ENCODE results near the gene GRIP2. TPM values are rescaled to one million over a fixed set of nuclear protein-coding genes. Genes with fewer than 3 reads are reported as not detected.

Gene GRIP2
- total RNA-seq, 1 donor from 2014 or later, result 2.3 TPM

DNA sequence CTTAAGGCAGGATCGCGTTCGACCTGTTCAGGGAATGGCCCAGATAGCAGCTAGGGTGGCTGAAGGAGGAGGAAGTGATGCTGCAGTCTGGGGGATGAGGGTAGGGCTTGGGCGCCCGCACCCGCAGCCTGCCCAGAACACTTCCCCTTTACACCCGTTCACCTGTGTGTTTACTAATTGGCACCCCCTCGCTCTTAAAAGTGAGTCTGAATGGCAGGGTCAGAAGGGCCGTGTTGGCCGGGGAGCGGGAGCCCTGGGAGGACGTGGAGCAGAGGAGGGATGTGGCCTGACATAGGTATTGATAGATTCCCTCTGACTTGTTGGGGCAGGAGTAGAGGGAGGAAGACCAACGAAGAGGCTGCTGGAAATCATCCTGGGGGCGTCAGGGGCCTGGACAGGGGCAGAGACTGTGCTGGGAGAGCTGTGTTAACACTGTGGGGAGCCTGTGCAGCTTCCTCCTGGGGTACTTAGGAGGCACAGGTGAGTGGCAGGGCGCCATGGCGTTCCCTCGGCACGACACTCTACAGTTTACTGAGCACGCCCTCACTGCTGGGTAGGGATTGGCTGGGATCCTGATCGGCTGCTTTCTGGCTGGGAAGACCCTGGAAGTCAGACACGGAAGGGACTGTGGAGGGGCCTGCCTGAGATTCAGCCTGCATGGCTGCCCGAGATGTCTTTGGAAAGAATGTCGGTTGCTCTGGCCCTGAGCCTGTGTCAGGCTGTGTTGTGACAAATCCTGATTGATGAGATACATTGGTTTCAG is 86.1 kb downstream of the GRIP2 start:
- DNase-seq (ENCODE audit: low spot score), result no peak

- peak; percentile 93 for DNase-seq (ENCODE audit: low spot score)
Observed at GRCh38 chr3:14452740-14453710, 87.1 kb downstream of the GRIP2 start.

- DNase-seq (ENCODE audit: low spot score), result peak; percentile 69
Observed at GRCh38 chr3:14451844-14452739, 88.0 kb downstream of the GRIP2 start.

DNA sequence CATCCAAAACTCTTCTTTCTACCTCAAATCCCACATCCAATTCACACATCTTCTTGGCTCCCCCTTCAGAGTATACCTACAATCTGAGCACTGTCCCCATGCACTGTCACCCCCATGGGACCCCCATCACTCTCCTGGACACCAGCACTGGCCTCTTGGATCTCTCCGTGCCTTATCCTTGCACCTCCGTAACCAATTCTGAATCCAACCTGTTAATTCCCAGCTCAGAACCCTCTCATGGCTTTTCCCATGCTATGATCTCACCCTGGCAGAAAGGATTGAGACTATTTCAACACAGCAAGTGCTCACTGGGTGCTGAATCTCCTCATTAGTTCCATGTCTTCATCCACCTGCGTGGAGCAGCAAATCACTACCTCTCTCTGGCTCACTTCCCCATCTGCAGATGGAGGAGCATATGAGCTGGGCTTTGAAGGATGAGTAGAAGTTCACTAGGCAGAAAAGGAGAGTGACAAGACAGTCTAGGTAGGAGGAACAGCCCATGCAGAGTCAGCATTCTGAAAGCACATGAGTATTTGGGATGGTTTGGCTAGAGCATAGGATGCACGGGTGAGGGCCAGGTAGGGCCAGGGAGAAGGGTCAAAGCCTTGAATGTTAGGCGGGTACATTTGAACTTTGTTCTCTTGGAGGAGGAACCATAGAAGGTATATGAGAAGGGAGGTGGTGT is 89.1 kb downstream of the GRIP2 start:
- no peak for DNase-seq (ENCODE audit: low spot score)

DNA sequence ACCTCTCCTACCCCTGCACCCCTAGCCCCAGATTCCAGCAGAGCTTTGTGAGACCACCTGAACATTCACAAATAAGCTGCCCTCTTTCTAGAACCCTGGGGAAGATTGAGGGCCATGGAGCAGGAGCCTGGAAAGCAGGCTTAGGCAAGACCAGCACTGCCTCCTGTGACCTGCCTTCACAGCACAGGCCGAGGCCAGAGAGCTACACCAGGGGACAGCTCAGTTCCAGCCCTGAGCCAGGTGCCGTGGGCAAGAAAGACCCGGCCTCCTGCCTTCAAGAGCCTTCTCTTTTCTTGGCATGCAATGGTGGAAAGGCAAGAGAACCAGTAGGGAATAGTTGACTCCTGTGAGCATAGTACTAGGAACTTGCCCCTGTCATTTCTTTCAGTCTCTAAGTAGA is 89.6 kb downstream of the GRIP2 start:
- DNase-seq (ENCODE audit: low spot score), result no peak

DNA sequence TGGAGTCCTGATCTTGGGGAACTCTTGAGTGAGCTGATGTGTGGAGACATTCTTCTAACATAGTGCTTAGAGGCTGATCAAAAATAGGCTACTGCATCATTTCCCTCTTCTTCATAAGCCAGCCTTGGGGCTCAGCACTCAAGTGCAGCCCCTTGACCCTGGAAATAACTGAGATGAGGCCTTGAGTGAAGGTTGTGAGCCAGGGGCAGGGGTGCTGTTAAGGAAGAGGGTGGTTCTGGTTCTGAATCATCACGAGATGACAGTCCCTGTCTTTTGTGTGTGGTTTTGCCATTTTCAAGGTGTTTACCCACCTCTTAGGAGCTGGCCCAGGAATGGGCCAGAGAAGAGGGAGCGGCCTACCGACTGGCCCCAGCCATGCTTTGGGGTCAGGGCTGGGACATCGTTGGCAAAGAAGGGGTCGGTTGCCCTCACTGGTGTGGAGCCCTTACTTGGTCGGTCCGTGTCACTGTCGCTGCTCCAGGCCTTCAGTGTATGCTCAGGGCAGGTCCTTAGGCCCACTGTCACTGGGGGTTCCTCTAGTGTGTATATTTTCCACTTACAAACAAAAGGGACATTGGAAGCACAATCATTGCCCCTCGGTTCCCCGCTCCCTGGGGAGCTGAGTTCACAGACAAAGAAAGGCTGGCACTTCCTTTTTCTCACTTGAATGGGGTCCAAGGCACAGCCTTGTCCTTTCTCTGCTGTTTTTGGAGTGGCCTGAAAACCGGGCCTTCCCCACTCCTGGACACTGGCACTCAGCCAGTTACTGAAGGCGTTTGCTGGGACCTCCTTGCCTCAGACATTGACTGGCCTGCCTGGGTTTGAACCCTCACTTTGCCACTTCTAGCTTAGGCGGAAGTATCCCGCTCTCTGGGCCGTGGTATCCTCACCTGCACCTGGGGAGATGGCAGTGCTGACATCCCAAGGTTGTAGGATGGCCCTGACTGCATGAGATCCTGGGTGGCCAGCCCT is 91.1 kb downstream of the GRIP2 start:
- no peak for DNase-seq (ENCODE audit: low spot score)

GRCh38 chr3:14448063-14448462 is 92.1 kb downstream of the GRIP2 start:
- no peak for DNase-seq (ENCODE audit: low spot score)

DNA sequence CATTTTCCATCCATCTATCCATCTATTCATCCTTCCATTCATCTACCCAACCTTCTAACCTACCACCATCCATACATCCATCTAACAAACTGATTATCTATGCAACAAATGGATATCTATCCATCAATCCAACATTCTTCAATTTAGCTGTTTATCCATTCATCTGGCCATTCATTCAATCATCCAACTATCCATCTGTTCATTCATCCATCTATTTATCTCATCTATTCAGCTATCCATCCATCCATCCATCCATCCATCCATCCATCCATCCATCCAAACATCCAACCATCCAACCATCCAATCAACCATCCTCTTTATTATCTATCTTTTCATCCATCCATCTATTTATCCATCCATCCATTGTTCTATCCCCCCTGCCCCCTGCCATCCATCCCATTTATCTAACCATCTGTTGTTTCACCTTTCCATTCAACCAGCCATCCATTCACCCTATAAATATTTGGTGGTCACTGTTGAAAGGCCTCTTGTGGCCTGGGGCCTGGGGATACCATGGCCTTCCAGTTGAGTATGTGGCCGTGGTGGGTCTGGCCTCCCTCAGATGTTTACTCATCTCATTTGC is 93.1 kb downstream of the GRIP2 start:
- DNase-seq (ENCODE audit: low spot score), result no peak

- DNase-seq (ENCODE audit: low spot score), result no peak
Observed at GRCh38 chr3:14445773-14446172, 94.4 kb downstream of the GRIP2 start.

DNA sequence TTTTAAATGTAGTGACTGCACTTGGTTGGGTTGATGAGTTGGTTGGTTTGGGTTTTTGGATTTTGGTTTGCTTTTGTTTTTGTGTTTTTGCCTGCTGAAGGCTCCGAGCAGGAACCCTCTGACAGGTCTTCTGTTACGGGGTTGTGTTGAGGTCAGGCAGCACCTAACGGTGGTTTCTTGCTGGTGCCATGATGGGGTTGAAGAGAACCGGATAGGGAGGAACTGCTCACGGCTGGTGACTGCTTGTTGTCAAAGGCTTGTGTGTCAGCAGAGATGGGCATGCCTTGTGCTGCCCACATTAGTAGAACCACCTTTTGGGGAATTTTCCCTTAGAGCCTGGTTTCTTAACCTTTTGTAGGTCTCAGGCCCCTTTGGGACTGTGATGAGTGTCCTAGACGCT is 95.8 kb downstream of the GRIP2 start:
- DNase-seq (ENCODE audit: low spot score), result no peak

DNA sequence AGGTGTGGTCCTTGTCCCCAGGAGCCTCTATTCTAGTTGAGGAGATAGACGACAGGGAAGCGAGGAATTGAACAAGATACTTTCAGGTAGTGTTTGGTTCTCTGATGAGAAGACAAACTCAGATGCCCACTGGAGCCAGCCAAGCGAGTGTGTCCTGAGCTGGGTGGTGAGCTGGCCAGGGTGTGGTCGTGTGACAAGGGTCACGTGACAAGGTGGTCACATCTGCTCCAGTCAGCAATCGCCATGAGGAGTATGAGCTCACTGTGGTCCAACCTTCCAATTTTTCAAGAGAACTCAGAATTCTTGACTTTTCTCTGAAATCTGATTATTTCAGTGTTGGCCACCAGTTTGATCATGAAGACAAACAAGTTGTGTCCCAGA is 98.2 kb downstream of the GRIP2 start:
- DNase-seq (ENCODE audit: low spot score), result no peak

DNA sequence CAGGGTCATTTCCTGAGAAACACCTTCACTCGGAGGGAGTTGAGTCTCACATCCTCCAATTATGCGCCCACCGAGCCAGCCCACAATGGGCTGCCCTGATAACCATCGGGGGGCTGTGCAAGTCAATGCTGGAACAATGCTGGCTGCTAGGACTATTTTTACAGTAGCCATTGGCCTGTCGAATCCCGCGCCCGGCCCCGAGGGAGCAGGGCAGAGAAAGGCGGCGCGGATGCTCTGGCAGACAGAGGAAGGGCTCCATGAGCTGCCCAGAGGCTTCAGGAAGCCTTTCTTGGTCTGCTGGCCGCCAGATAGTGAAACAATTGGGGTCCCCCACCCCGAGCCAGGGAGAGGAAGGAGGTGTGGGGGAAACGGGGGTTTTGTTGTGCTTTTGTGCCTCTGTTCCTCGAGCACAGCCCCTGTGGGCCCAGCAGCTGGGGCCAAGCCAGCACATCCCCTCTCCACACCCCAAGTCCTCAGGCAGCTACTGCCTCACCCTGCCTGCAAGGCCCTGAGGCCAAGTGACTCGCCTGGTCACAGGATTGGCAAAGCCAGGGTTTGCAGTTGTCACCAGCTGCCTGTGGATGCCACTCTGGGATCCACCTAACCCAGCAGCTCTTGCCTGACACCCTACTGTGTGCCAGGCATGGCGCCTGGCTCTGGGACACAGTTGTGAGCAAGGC is 98.8 kb downstream of the GRIP2 start:
- DNase-seq (ENCODE audit: low spot score), result no peak

GRCh38 chr3:14440531-14441239 is 99.5 kb downstream of the GRIP2 start:
- DNase-seq (ENCODE audit: low spot score), result no peak

DNA sequence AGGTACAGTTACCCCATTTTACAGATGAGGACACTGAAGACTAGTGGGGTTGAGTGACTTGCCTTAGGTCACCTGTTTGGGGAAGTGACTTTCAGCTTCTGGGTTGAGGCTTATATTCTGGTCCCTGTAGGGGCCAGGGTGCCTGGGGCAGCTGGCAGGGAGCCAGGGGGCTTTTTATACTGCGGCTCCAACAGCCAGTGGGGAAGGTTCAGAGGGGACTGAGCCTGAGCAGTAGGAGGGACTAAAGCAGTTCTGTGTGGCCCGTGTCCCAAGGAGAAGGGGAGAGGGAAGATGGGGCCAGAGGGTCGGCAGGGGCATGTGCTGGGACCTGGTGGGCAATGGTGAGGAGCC is 100.0 kb downstream of the GRIP2 start:
- DNase-seq (ENCODE audit: low spot score), result no peak

- peak; percentile 81 for DNase-seq (ENCODE audit: low spot score)
Observed at GRCh38 chr3:14439501-14440167, 100.5 kb downstream of the GRIP2 start.
